ENCODE data around the gene IHH.

The IHH gene

GRCh38 chr2:219060821-219061791, at the start of gene IHH:
Gene IHH (minus strand): TSS chr2:219060921. CDS start chr2:219060467, 454 bp downstream.
- no peak for DNase-seq (ENCODE audit: low spot score)

- DNase-seq (ENCODE audit: low spot score) = no peak
Observed at GRCh38 chr2:219109471-219109870, 48.8 kb upstream of the IHH start.

GRCh38 chr2:219107758-219108157, 47.0 kb upstream of the IHH start:
- DNase-seq (ENCODE audit: low spot score) = no peak

GRCh38 chr2:219106251-219106650, 45.5 kb upstream of the IHH start:
- no peak for DNase-seq (ENCODE audit: low spot score)

- DNase-seq (ENCODE audit: low spot score) = no peak
Observed at GRCh38 chr2:219104107-219105035, 43.6 kb upstream of the IHH start.

GRCh38 chr2:219099329-219099728, 38.6 kb upstream of the IHH start:
- no peak for DNase-seq (ENCODE audit: low spot score)

- no peak for DNase-seq (ENCODE audit: low spot score)
Observed at GRCh38 chr2:219095406-219095935, 34.8 kb upstream of the IHH start.

GRCh38 chr2:219094171-219094570, 33.5 kb upstream of the IHH start:
- no peak for DNase-seq (ENCODE audit: low spot score)

- DNase-seq (ENCODE audit: low spot score) = no peak
Observed at GRCh38 chr2:219090436-219091299, 29.9 kb upstream of the IHH start.

- no peak for DNase-seq (ENCODE audit: low spot score)
Observed at GRCh38 chr2:219089330-219089729, 28.6 kb upstream of the IHH start.

GRCh38 chr2:219087848-219088247, 27.1 kb upstream of the IHH start:
- no peak for DNase-seq (ENCODE audit: low spot score)

GRCh38 chr2:219087361-219087760, 26.6 kb upstream of the IHH start:
- no peak for DNase-seq (ENCODE audit: low spot score)

- DNase-seq (ENCODE audit: low spot score) = no peak
Observed at GRCh38 chr2:219086196-219086595, 25.5 kb upstream of the IHH start.

GRCh38 chr2:219084791-219085190, 24.1 kb upstream of the IHH start:
- DNase-seq (ENCODE audit: low spot score) = no peak

- no peak for DNase-seq (ENCODE audit: low spot score)
Observed at GRCh38 chr2:219082332-219082958, 21.7 kb upstream of the IHH start.

- DNase-seq (ENCODE audit: low spot score) = no peak
Observed at GRCh38 chr2:219081701-219082331, 21.1 kb upstream of the IHH start.

- no peak for DNase-seq (ENCODE audit: low spot score)
Observed at GRCh38 chr2:219081096-219081495, 20.4 kb upstream of the IHH start.

- DNase-seq (ENCODE audit: low spot score) = no peak
Observed at GRCh38 chr2:219079417-219079816, 18.7 kb upstream of the IHH start.

- DNase-seq (ENCODE audit: low spot score) = no peak
Observed at GRCh38 chr2:219078951-219079350, 18.2 kb upstream of the IHH start.

- DNase-seq (ENCODE audit: low spot score) = no peak
Observed at GRCh38 chr2:219078126-219078525, 17.4 kb upstream of the IHH start.

- no peak for DNase-seq (ENCODE audit: low spot score)
Observed at GRCh38 chr2:219076253-219076652, 15.5 kb upstream of the IHH start.
